CD4-positive, CD25-positive, alpha-beta regulatory T cell (primary cell): ENCODE measurements around the gene CARD10. TPM values are rescaled to one million over a fixed set of nuclear protein-coding genes. Genes with fewer than 3 reads are reported as not detected.

Source experiments
- ATAC-seq, 2 donors: fragments of 150-1000 bp; cut with Tn5 transposase; one replicate each; pipeline ENCODE4 v1.10.0; 2021; ENCODE audit warnings: low read depth in 2 of 2, moderate number of reproducible peaks in 2 of 2, moderate library complexity in 1 of 2
- DNase-seq, 3 donors: peaks; one replicate each; pipeline versions ENCODE4 v3.0.0 to v3.0.0-alpha.2; 2012 to 2022; ENCODE audit warnings: mixed read lengths in 1 of 3
- H3K27ac ChIP-seq: one replicate; pipeline ENCODE4 v1.7.0; 2013; ENCODE audit warnings: mild to moderate bottlenecking, low read length; ENCODE audit not compliant: insufficient read depth, poor library complexity, severe bottlenecking
- H3K27me3 ChIP-seq: one replicate; pipeline ENCODE4 v1.7.0; 2013; ENCODE audit warnings: low read length; ENCODE audit not compliant: control insufficient read depth, insufficient read depth
- H3K36me3 ChIP-seq: one replicate; pipeline ENCODE4 v1.7.0; 2013; ENCODE audit warnings: mild to moderate bottlenecking, low read length, moderate library complexity; ENCODE audit not compliant: control insufficient read depth, insufficient read depth
- H3K4me1 ChIP-seq: 2 replicates; pipeline ENCODE4 v1.7.0; 2013; ENCODE audit warnings: mild to moderate bottlenecking, low read length; ENCODE audit not compliant: insufficient read depth, control insufficient read depth, poor library complexity, severe bottlenecking
- H3K4me3 ChIP-seq: one replicate; pipeline ENCODE4 v1.7.0; 2013; ENCODE audit warnings: low read depth, mild to moderate bottlenecking, low read length, moderate library complexity
- H3K9me3 ChIP-seq, 2 experiments: 1 replicate in 1 of 2; 2 replicates in 1 of 2; pipeline ENCODE4 v1.7.0; 2013; ENCODE audit warnings: low read length in 2 of 2, mild to moderate bottlenecking in 1 of 2, moderate library complexity in 1 of 2; ENCODE audit not compliant: control insufficient read depth in 2 of 2
- H3K27ac Mint-ChIP-seq, 3 donors: one replicate each; pipeline ENCODE4 v1.8.0; 2020 to 2022; ENCODE audit warnings: mild to moderate bottlenecking in 3 of 3, mixed read lengths in 3 of 3, moderate library complexity in 2 of 3
- H3K27me3 Mint-ChIP-seq: one replicate; pipeline ENCODE4 v1.8.0; 2022; ENCODE audit warnings: mild to moderate bottlenecking, mixed read lengths
- H3K36me3 Mint-ChIP-seq: one replicate; pipeline ENCODE4 v1.8.0; 2020; ENCODE audit warnings: mixed read lengths
- H3K4me1 Mint-ChIP-seq, 4 donors: one replicate each; pipeline ENCODE4 v1.8.0; 2020 to 2022; ENCODE audit warnings: mixed read lengths in 4 of 4, mild to moderate bottlenecking in 1 of 4
- H3K4me3 Mint-ChIP-seq, 4 donors: one replicate each; pipeline ENCODE4 v1.8.0; 2020 to 2022; ENCODE audit warnings: mild to moderate bottlenecking in 4 of 4, mixed read lengths in 4 of 4, moderate library complexity in 3 of 4
- H3K9me3 Mint-ChIP-seq, 7 donors: one replicate each; pipeline ENCODE4 v1.8.0; 2020 to 2022; ENCODE audit warnings: mixed read lengths in 7 of 7, mild to moderate bottlenecking in 3 of 7, moderate library complexity in 2 of 7
- polyA plus RNA-seq, 4 donors: library from polyadenylated mRNA; unstranded; fragments of 300-500 nt; fragmentation: Illumina TruSeq; gene quantifications; one replicate each; pipeline ENCODE4 v1.2.3, GENCODE V29; 2021
- total RNA-seq: library from RNA; stranded (reverse); gene quantifications from one replicate; pipeline ENCODE4 v1.2.3, GENCODE V29; 2022

CARD10 gene
- total and polyA plus RNA-seq, 5 donors from 2014 or later: not detected

DNA sequence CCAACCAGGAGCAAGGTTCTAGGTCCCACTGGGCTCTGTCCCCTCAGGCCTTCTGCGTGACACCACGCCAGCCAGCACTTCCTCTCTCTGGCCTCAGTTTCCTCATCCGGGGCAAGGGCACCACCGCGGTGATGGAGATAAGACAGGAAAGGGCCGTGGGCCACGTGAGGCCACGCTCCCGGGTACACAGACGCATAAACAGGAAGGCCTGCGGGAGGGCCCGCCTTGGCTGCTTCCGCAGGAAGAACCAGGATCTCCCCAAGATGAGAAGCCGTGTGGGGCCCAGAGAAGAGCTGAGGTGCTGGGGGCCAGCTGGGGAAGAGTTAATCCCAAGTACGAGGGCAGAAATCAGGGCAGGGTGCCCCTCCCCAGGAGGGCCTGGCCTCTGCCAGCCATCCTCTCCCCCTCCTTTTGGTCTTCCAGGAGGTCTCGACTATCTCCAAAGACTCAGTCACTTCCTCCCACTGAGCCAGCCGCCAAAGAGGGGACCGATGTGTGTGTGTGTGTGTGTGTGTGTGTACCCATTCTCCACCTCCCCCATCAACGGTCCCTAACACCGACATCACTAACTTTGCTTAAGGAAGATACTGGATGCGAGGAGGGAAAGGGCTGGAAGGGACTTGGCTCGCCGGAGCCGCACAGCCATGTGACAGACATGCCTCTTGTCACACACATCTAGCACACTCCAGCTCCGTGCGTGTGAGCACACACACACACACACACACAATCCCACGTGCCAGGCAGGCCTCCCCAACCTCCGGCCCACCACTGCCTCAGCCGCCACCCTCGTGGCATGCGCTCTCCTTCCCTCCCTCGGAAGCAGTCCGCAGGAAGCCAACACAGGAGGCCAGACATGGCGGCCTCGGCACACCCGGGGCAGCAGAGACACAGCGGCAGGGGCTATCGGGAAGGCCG is 34.5 kb downstream of the CARD10 start:
- peak overlapping the region; percentile 95 to 99 (median 97) for H3K27ac Mint-ChIP-seq
- H3K4me1 ChIP-seq: peaks cover 65% of the 10 kb centered on the region
- peaks cover 5 to 73% (median 32%) of the 10 kb centered on the region in 4 donors for H3K4me1 Mint-ChIP-seq
- H3K36me3 ChIP-seq: peaks cover 19% of the 10 kb centered on the region
- H3K27ac ChIP-seq: peak overlapping the region; percentile 86
- peak overlapping the region; percentile 91 to 99 (median 97) for H3K4me3 Mint-ChIP-seq
- peaks cover 0 to 1% (median 0%) of the 10 kb centered on the region in 7 donors for H3K9me3 Mint-ChIP-seq
- DNase-seq (peak; percentile 64 to 95 (median 76)), ATAC-seq (peak; percentile 72)
- H3K9me3 ChIP-seq: no peaks in the 10 kb centered on the region
- no peaks in the 10 kb centered on the region for H3K27me3 ChIP-seq
- H3K36me3 Mint-ChIP-seq: peaks cover 15% of the 10 kb centered on the region
- H3K27me3 Mint-ChIP-seq: no peaks in the 10 kb centered on the region
- H3K4me3 ChIP-seq: peak overlapping the region; percentile 81

GRCh38 chr22:37483050-37483449 is 36.2 kb downstream of the CARD10 start:
- Mint-ChIP-seq H3K4me3 (peak overlapping the region; percentile 91 to 99 (median 97)), H3K9me3 (peaks cover 0 to 1% (median 0%) of the 10 kb centered on the region in 7 donors), H3K4me1 (peaks cover 5 to 59% (median 30%) of the 10 kb centered on the region in 4 donors), H3K27me3 (no peaks in the 10 kb centered on the region), H3K36me3 (peaks cover 15% of the 10 kb centered on the region), H3K27ac (peak overlapping the region; percentile 91 to 97 (median 96))
- H3K27ac ChIP-seq: peak overlapping the region; percentile 86
- peaks cover 65% of the 10 kb centered on the region for H3K4me1 ChIP-seq
- peak overlapping the region; percentile 37 for H3K4me3 ChIP-seq
- no peak for ATAC-seq
- no peaks in the 10 kb centered on the region for H3K27me3 ChIP-seq
- H3K36me3 ChIP-seq: peaks cover 32% of the 10 kb centered on the region
- DNase-seq: no peak
- no peaks in the 10 kb centered on the region for H3K9me3 ChIP-seq

DNA sequence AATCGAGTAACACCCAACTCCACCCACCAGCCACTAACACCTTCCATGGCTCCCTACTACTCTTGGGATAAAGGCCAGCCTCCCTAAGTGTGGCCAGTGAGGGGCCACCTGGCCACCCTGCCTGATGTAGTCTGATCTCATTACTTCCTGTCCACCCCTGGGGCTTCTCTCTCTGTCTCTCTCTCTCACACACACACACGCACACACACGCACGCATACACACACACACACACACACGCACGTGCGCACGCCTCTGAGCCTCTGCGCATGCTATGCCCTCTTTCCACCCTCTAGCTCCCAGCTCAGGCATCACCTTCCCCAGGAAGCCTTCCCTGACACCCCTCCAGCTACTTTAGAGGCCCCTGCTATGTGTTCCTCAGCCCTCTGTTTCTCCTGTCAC is 37.0 kb downstream of the CARD10 start:
- Histone ChIP-seq H3K9me3 (no peaks in the 10 kb centered on the region), H3K4me1 (peaks cover 59% of the 10 kb centered on the region), H3K4me3 (no peak overlapping the region), H3K27me3 (no peaks in the 10 kb centered on the region), H3K36me3 (peaks cover 39% of the 10 kb centered on the region), H3K27ac (peak overlapping the region; percentile 37)
- ATAC-seq (no peak), DNase-seq (no peak)
- no peaks in the 10 kb centered on the region for H3K27me3 Mint-ChIP-seq
- H3K36me3 Mint-ChIP-seq: peaks cover 20% of the 10 kb centered on the region
- H3K9me3 Mint-ChIP-seq: peaks cover 0 to 1% (median 0%) of the 10 kb centered on the region in 7 donors
- peak overlapping the region; percentile 91 to 97 (median 96) for H3K27ac Mint-ChIP-seq
- peak overlapping the region; percentile 72 to 99 (median 94) for H3K4me3 Mint-ChIP-seq
- H3K4me1 Mint-ChIP-seq: peaks cover 5 to 54% (median 26%) of the 10 kb centered on the region in 4 donors

- H3K4me1 ChIP-seq: peaks cover 51% of the 10 kb centered on the region
- no peaks in the 10 kb centered on the region for H3K27me3 ChIP-seq
- Mint-ChIP-seq H3K27ac (peak overlapping the region; percentile 90 to 97 (median 91)), H3K4me1 (peaks cover 5 to 47% (median 21%) of the 10 kb centered on the region in 4 donors), H3K9me3 (peaks cover 0 to 1% (median 0%) of the 10 kb centered on the region in 7 donors), H3K27me3 (no peaks in the 10 kb centered on the region), H3K4me3 (peak overlapping the region; percentile 42 to 99 (median 78)), H3K36me3 (peaks cover 24% of the 10 kb centered on the region)
- DNase-seq: no peak
- peak overlapping the region; percentile 37 for H3K27ac ChIP-seq
- ATAC-seq: no peak
- H3K36me3 ChIP-seq: peaks cover 45% of the 10 kb centered on the region
- no peak overlapping the region for H3K4me3 ChIP-seq
- no peaks in the 10 kb centered on the region for H3K9me3 ChIP-seq
Observed at GRCh38 chr22:37481347-37481907, 37.8 kb downstream of the CARD10 start.

DNA sequence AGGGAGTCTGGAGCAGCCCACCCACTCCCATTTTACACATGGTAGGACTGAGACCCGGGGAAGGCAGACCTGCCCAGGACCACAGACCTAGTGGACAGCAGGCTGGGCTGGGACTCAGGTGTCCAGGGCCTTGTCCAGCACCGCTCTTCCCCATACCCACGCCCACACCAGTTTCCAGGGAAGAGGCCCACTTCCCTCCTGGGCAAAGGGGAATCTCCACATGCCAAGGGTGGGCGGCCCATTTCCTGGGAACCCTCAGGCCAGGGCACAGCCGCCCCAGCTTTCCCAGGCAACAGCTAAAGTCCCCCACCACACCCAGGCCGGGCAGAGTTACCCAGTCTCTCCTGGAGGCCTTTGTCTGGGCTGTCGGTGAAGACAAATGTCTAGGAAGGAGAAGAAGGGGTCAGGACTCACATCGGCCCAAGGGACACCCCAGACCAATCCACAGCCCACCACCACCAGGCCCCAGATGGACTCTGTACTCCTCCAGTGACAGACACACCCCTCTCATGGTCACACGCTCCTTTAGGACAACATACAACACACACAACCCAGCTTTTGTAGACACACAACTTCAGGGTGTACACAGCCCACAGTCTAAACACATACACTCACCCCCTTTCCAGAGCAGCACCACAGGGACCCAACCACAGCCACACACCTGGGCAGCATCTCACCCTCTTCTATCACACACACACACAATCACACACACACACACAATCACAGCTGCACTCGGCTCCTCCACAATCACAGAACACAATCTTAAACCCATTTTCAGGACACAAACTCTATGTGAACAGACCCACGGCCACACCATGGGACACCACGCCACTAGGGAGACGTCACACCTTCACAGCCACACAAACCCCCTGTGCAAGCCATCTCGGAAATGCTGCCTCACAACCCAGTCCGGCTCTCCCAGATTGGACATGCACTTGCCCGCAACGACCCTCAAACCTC is 38.5 kb downstream of the CARD10 start:
- no peak for ATAC-seq
- H3K27ac Mint-ChIP-seq: peak overlapping the region in 2 of 3 donors; percentile 1 to 87
- Histone ChIP-seq H3K9me3 (no peaks in the 10 kb centered on the region), H3K4me3 (no peak overlapping the region), H3K4me1 (peaks cover 46% of the 10 kb centered on the region), H3K36me3 (peaks cover 53% of the 10 kb centered on the region), H3K27me3 (no peaks in the 10 kb centered on the region), H3K27ac (no peak overlapping the region)
- H3K36me3 Mint-ChIP-seq: peaks cover 24% of the 10 kb centered on the region
- peaks cover 0 to 1% (median 0%) of the 10 kb centered on the region in 7 donors for H3K9me3 Mint-ChIP-seq
- H3K4me1 Mint-ChIP-seq: peaks cover 5 to 48% (median 21%) of the 10 kb centered on the region in 4 donors
- DNase-seq: no peak
- H3K4me3 Mint-ChIP-seq: peak overlapping the region in 2 of 4 donors; percentile 2 to 99
- no peaks in the 10 kb centered on the region for H3K27me3 Mint-ChIP-seq

DNA sequence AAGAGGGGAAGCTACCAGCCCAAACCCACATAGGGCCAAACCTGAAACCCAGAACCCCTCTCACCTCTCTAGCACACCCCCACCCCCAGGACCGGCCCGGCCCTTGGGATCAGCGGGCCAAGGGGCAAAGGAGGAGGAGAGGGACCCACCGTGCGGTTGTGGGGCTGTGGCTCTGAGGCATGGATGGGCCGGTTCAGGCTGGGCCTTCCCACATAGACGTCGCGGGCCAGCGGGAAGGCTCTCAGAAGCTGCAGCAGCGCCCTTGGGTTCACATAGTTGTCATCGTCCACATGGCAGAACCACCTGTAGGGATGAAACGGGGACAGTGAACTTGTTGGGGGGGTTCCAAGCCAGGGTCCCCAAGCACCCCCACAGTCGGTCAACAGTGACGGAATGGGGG is 40.0 kb downstream of the CARD10 start:
- Histone ChIP-seq H3K27me3 (no peaks in the 10 kb centered on the region), H3K9me3 (no peaks in the 10 kb centered on the region), H3K4me1 (peaks cover 32% of the 10 kb centered on the region), H3K27ac (no peak overlapping the region), H3K36me3 (peaks cover 62% of the 10 kb centered on the region), H3K4me3 (no peak overlapping the region)
- no peak for DNase-seq
- Mint-ChIP-seq H3K9me3 (no peaks in the 10 kb centered on the region), H3K36me3 (peaks cover 24% of the 10 kb centered on the region), H3K27me3 (no peaks in the 10 kb centered on the region), H3K4me3 (peak overlapping the region in 1 of 4 donors; percentile 22), H3K27ac (no peak overlapping the region), H3K4me1 (peaks cover 5 to 39% (median 22%) of the 10 kb centered on the region in 4 donors)
- ATAC-seq: no peak
